OCI-LY7 (cell line): ENCODE measurements around the gene CNN2.

Experiments used
- CTCF ChIP-seq: fragments of 200-600 bp; sonication (generic); conservative IDR thresholded peaks from 2 replicates; pipeline ENCODE4 v1.5.1; 2014; ENCODE audit warnings: mild to moderate bottlenecking, antibody characterized with exemption, low read length, moderate library complexity, mixed read lengths
- EZH2phosphoT487 ChIP-seq: fragments of 200-600 bp; sonication (generic); IDR thresholded peaks from 2 replicates; pipeline ENCODE4 v1.6.1; 2018; ENCODE audit warnings: low read depth, borderline replicate concordance, mild to moderate bottlenecking, mixed run types, antibody characterized with exemption, low read length, moderate library complexity, mixed read lengths

GRCh38 chr19:1037621-1038064, 11.2 kb downstream of the CNN2 start:
- TF ChIP-seq CTCF (0 out of 2 replicates have a peak, but pooled peaks have one; percentile 2), EZH2phosphoT487 (no peak)
